HEK293 (cell line): Measurements from ENCODE around the gene IGDCC3.

Experiments used
- BCL11A ChIP-seq: fragments of 450-650 bp; formaldehyde crosslinking; IDR thresholded peaks from 2 replicates; pipeline ENCODE4 v1.5.1; 2016; ENCODE audit warnings: low read depth, missing biosample characterization, missing genetic modification characterization
- HOXA7 ChIP-seq: sonication (generic); formaldehyde crosslinking; IDR thresholded peaks from 2 replicates; pipeline ENCODE4 v1.8.1; 2022; ENCODE audit warnings: missing genetic modification reagents, borderline replicate concordance
- REPIN1 ChIP-seq: fragments of 450-650 bp; formaldehyde crosslinking; IDR thresholded peaks from 2 replicates; pipeline ENCODE4 v1.5.1; 2017; ENCODE audit warnings: missing biosample characterization, missing genetic modification characterization, low read depth
- ZBTB48 ChIP-seq: fragments of 450-650 bp; formaldehyde crosslinking; IDR thresholded peaks from 2 replicates; pipeline ENCODE4 v1.5.1; 2016; ENCODE audit warnings: missing biosample characterization, missing genetic modification characterization
- ZNF10 ChIP-seq: fragments of 450-650 bp; formaldehyde crosslinking; IDR thresholded peaks from 2 replicates; pipeline ENCODE4 v1.5.1; 2017; ENCODE audit warnings: missing biosample characterization, missing genetic modification characterization
- ZNF335 ChIP-seq: fragments of 450-650 bp; formaldehyde crosslinking; conservative IDR thresholded peaks from 2 replicates; pipeline ENCODE4 v1.5.1; 2016; ENCODE audit warnings: missing biosample characterization, missing genetic modification characterization
- ZNF341 ChIP-seq: fragments of 450-650 bp; formaldehyde crosslinking; IDR thresholded peaks from 2 replicates; pipeline ENCODE4; 2016; ENCODE audit warnings: low read depth, missing biosample characterization, missing genetic modification characterization
- ZNF555 ChIP-seq: fragments of 450-650 bp; formaldehyde crosslinking; conservative IDR thresholded peaks from 2 replicates; pipeline ENCODE4 v1.5.1; 2017; ENCODE audit warnings: missing biosample characterization, mild to moderate bottlenecking, missing genetic modification characterization, inconsistent platforms
- ZNF785 ChIP-seq: fragments of 450-650 bp; formaldehyde crosslinking; IDR thresholded peaks from 2 replicates; pipeline ENCODE4 v1.5.1; 2016; ENCODE audit warnings: missing biosample characterization, missing genetic modification characterization
- ZNF837 ChIP-seq: fragments of 450-650 bp; formaldehyde crosslinking; IDR thresholded peaks from 2 replicates; pipeline ENCODE4 v1.5.1; 2016; ENCODE audit warnings: missing biosample characterization, missing genetic modification characterization
- TF ChIP-seq, protein P1 (sequence below): fragments of 450-650 bp; formaldehyde crosslinking; IDR thresholded peaks from 2 replicates; pipeline ENCODE4 v1.5.1; 2016; ENCODE audit warnings: missing biosample characterization, missing genetic modification characterization
- TF ChIP-seq, protein P2 (sequence below): IDR thresholded peaks from 2 replicates; pipeline ENCODE4 v1.6.1; 2011; ENCODE audit warnings: mild to moderate bottlenecking, low read depth, low read length, borderline replicate concordance
- TF ChIP-seq, protein P3 (sequence below): fragments of 450-650 bp; formaldehyde crosslinking; optimal IDR thresholded peaks from 2 replicates; pipeline ENCODE3; 2016; ENCODE audit warnings: missing biosample characterization, mild to moderate bottlenecking, missing genetic modification characterization
- TF ChIP-seq, protein P4 (sequence below): fragments of 450-650 bp; formaldehyde crosslinking; IDR thresholded peaks from 2 replicates; pipeline ENCODE4 v1.5.1; 2016; ENCODE audit warnings: missing biosample characterization, missing genetic modification characterization, low read depth

DNA sequence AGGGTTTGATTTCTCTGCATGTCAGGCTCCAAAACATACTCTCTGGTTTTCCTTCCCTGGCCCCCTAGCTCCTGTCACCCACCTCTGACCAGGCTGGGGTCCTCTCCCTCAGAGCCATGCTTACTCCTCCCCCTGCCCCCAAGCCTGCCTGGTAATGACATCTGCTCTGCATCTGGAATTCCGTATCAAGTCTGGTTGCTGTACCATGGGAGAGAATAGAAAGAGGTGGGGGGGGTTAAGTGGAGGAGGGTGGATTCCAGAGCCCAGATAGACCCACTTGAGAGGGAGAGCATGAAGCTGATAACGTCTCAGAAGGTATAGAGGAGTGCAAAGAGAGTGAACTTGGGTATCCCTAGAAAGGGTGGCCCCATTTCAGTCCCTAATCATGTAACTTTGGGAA is 40.8 kb upstream of the IGDCC3 start:
- TF ChIP-seq REPIN1 (tag by site-specific recombination): no peak
- no peak for TF ChIP-seq HOXA7
- no peak for TF ChIP-seq ZNF341 (tag by site-specific recombination)
- no peak for TF ChIP-seq ZNF10 (tag by site-specific recombination)
- no peak for TF ChIP-seq BCL11A (tag by site-specific recombination)
- no peak for TF ChIP-seq ZNF785
- TF ChIP-seq, protein P1, sequence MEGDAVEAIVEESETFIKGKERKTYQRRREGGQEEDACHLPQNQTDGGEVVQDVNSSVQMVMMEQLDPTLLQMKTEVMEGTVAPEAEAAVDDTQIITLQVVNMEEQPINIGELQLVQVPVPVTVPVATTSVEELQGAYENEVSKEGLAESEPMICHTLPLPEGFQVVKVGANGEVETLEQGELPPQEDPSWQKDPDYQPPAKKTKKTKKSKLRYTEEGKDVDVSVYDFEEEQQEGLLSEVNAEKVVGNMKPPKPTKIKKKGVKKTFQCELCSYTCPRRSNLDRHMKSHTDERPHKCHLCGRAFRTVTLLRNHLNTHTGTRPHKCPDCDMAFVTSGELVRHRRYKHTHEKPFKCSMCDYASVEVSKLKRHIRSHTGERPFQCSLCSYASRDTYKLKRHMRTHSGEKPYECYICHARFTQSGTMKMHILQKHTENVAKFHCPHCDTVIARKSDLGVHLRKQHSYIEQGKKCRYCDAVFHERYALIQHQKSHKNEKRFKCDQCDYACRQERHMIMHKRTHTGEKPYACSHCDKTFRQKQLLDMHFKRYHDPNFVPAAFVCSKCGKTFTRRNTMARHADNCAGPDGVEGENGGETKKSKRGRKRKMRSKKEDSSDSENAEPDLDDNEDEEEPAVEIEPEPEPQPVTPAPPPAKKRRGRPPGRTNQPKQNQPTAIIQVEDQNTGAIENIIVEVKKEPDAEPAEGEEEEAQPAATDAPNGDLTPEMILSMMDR (tag by site-specific recombination): no peak
- TF ChIP-seq ZBTB48 (tag by site-specific recombination): no peak
- TF ChIP-seq, protein P2, sequence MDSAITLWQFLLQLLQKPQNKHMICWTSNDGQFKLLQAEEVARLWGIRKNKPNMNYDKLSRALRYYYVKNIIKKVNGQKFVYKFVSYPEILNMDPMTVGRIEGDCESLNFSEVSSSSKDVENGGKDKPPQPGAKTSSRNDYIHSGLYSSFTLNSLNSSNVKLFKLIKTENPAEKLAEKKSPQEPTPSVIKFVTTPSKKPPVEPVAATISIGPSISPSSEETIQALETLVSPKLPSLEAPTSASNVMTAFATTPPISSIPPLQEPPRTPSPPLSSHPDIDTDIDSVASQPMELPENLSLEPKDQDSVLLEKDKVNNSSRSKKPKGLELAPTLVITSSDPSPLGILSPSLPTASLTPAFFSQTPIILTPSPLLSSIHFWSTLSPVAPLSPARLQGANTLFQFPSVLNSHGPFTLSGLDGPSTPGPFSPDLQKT: no peak
- no peak for TF ChIP-seq ZNF335
- no peak for TF ChIP-seq ZNF555 (tag by site-specific recombination)
- no peak for TF ChIP-seq ZNF837 (tag by site-specific recombination)
- TF ChIP-seq, protein P3, sequence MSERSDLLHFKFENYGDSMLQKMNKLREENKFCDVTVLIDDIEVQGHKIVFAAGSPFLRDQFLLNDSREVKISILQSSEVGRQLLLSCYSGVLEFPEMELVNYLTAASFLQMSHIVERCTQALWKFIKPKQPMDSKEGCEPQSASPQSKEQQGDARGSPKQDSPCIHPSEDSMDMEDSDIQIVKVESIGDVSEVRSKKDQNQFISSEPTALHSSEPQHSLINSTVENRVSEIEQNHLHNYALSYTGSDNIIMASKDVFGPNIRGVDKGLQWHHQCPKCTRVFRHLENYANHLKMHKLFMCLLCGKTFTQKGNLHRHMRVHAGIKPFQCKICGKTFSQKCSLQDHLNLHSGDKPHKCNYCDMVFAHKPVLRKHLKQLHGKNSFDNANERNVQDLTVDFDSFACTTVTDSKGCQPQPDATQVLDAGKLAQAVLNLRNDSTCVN: no peak
- TF ChIP-seq, protein P4, sequence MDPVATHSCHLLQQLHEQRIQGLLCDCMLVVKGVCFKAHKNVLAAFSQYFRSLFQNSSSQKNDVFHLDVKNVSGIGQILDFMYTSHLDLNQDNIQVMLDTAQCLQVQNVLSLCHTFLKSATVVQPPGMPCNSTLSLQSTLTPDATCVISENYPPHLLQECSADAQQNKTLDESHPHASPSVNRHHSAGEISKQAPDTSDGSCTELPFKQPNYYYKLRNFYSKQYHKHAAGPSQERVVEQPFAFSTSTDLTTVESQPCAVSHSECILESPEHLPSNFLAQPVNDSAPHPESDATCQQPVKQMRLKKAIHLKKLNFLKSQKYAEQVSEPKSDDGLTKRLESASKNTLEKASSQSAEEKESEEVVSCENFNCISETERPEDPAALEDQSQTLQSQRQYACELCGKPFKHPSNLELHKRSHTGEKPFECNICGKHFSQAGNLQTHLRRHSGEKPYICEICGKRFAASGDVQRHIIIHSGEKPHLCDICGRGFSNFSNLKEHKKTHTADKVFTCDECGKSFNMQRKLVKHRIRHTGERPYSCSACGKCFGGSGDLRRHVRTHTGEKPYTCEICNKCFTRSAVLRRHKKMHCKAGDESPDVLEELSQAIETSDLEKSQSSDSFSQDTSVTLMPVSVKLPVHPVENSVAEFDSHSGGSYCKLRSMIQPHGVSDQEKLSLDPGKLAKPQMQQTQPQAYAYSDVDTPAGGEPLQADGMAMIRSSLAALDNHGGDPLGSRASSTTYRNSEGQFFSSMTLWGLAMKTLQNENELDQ (tag by site-specific recombination): no peak
